ENCODE results near the gene NR1D1. TPM values are rescaled to one million over a fixed set of nuclear protein-coding genes. Genes with fewer than 3 reads are reported as not detected.

The NR1D1 gene
- total and polyA plus RNA-seq, 2 of the 13 experiments (the other 11 are each of a cell fraction or from before 2014, with no cell fraction given): 2.1 to 2.7 TPM

- no peak for TF ChIP-seq ZSCAN25 (CRISPR knock-in tag; IDR thresholded peaks at IDR 0.05)
- TF ChIP-seq IRF2 (CRISPR knock-in tag; IDR thresholded peaks at IDR 0.05): 0 out of 2 replicates have a peak, but pooled peaks have one; percentile 60
- no peak for TF ChIP-seq ZNF329 (CRISPR knock-in tag; IDR thresholded peaks at IDR 0.05; ENCODE audit: low read depth)
- no peak for TF ChIP-seq ETS1 (CRISPR knock-in tag; IDR thresholded peaks at IDR 0.05)
- TF ChIP-seq AGO1 (IDR thresholded peaks at IDR 0.05; ENCODE audit: low read depth, low read length, poor library complexity, severe bottlenecking): peak; percentile 50
- no peak for TF ChIP-seq ZSCAN12 (CRISPR knock-in tag; IDR thresholded peaks at IDR 0.05)
- peak; percentile 52; the same call in 1 of the 2 replicates for TF ChIP-seq ZNF33B (CRISPR knock-in tag; IDR thresholded peaks at IDR 0.05)
- TF ChIP-seq ZNF274 (CRISPR knock-in tag; IDR thresholded peaks at IDR 0.05): no peak
- TF ChIP-seq, protein P1, sequence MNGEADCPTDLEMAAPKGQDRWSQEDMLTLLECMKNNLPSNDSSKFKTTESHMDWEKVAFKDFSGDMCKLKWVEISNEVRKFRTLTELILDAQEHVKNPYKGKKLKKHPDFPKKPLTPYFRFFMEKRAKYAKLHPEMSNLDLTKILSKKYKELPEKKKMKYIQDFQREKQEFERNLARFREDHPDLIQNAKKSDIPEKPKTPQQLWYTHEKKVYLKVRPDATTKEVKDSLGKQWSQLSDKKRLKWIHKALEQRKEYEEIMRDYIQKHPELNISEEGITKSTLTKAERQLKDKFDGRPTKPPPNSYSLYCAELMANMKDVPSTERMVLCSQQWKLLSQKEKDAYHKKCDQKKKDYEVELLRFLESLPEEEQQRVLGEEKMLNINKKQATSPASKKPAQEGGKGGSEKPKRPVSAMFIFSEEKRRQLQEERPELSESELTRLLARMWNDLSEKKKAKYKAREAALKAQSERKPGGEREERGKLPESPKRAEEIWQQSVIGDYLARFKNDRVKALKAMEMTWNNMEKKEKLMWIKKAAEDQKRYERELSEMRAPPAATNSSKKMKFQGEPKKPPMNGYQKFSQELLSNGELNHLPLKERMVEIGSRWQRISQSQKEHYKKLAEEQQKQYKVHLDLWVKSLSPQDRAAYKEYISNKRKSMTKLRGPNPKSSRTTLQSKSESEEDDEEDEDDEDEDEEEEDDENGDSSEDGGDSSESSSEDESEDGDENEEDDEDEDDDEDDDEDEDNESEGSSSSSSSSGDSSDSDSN (CRISPR knock-in tag; IDR thresholded peaks at IDR 0.05): no peak
- no peak for TF ChIP-seq ZFP36L2 (CRISPR knock-in tag; IDR thresholded peaks at IDR 0.05)
- TF ChIP-seq DPF2 (CRISPR knock-in tag; IDR thresholded peaks at IDR 0.05; ENCODE audit: borderline replicate concordance, low read depth): no peak
- TF ChIP-seq NCOA5 (CRISPR knock-in tag; IDR thresholded peaks at IDR 0.05): no peak
- TF ChIP-seq, protein P2, sequence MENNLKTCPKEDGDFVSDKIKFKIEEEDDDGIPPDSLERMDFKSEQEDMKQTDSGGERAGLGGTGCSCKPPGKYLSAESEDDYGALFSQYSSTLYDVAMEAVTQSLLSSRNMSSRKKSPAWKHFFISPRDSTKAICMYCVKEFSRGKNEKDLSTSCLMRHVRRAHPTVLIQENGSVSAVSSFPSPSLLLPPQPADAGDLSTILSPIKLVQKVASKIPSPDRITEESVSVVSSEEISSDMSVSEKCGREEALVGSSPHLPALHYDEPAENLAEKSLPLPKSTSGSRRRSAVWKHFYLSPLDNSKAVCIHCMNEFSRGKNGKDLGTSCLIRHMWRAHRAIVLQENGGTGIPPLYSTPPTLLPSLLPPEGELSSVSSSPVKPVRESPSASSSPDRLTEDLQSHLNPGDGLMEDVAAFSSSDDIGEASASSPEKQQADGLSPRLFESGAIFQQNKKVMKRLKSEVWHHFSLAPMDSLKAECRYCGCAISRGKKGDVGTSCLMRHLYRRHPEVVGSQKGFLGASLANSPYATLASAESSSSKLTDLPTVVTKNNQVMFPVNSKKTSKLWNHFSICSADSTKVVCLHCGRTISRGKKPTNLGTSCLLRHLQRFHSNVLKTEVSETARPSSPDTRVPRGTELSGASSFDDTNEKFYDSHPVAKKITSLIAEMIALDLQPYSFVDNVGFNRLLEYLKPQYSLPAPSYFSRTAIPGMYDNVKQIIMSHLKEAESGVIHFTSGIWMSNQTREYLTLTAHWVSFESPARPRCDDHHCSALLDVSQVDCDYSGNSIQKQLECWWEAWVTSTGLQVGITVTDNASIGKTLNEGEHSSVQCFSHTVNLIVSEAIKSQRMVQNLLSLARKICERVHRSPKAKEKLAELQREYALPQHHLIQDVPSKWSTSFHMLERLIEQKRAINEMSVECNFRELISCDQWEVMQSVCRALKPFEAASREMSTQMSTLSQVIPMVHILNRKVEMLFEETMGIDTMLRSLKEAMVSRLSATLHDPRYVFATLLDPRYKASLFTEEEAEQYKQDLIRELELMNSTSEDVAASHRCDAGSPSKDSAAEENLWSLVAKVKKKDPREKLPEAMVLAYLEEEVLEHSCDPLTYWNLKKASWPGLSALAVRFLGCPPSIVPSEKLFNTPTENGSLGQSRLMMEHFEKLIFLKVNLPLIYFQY (CRISPR knock-in tag; IDR thresholded peaks at IDR 0.05; ENCODE audit: borderline replicate concordance): no peak; the same call in 1 of the 2 replicates
- peak; percentile 90 for TF ChIP-seq ZNF281 (CRISPR knock-in tag; IDR thresholded peaks at IDR 0.05; ENCODE audit: borderline replicate concordance)
- no peak for TF ChIP-seq NFKBIZ (CRISPR knock-in tag; IDR thresholded peaks at IDR 0.05)
- no peak; the same call in 1 of the 2 replicates for TF ChIP-seq MYNN (CRISPR knock-in tag; IDR thresholded peaks at IDR 0.05; ENCODE audit: low read depth)
- peak; percentile 29; the same call in 1 of the 2 replicates for TF ChIP-seq ZMYM4 (CRISPR knock-in tag; IDR thresholded peaks at IDR 0.05)
These were observed 22.8 kb upstream of the NR1D1 start (continued) for GRCh38 chr17:40122999-40123810.
